Kidney capillary endothelial cell (primary cell): ENCODE data around the gene DCP1A.

Experiments used
- DNase-seq: peaks from one replicate; pipeline ENCODE4 v3.0.0-alpha.2; 2018; ENCODE audit warnings: low spot score

The DCP1A gene

GRCh38 chr3:53244271-53244670, 103.1 kb downstream of the DCP1A start:
- no peak for DNase-seq

GRCh38 chr3:53243785-53244184, 103.6 kb downstream of the DCP1A start:
- DNase-seq = no peak

- peak; percentile 13 for DNase-seq
Observed at GRCh38 chr3:53243165-53243564, 104.2 kb downstream of the DCP1A start.

GRCh38 chr3:53242642-53243041, 104.7 kb downstream of the DCP1A start:
- no peak for DNase-seq

- DNase-seq = no peak
Observed at GRCh38 chr3:53242155-53242554, 105.2 kb downstream of the DCP1A start.

GRCh38 chr3:53240989-53241972, 106.1 kb downstream of the DCP1A start:
- no peak for DNase-seq

GRCh38 chr3:53239800-53240199, 107.5 kb downstream of the DCP1A start:
- DNase-seq = no peak

GRCh38 chr3:53238886-53239285, 108.5 kb downstream of the DCP1A start:
- no peak for DNase-seq

- DNase-seq = peak; percentile 86
Observed at GRCh38 chr3:53238051-53238850, 109.1 kb downstream of the DCP1A start.

- peak; percentile 93 for DNase-seq
Observed at GRCh38 chr3:53236112-53236841, 111.1 kb downstream of the DCP1A start.

- DNase-seq = no peak
Observed at GRCh38 chr3:53235545-53235944, 111.8 kb downstream of the DCP1A start.

GRCh38 chr3:53234841-53235232, 112.5 kb downstream of the DCP1A start:
- DNase-seq = no peak

GRCh38 chr3:53234130-53234840, 113.1 kb downstream of the DCP1A start:
- no peak for DNase-seq
